ENCODE measurements around the gene ALS2CL.

ALS2CL gene

GRCh38 chr3:46671541-46672348 lies 21.7 kb downstream of the ALS2CL start:
- no peak for DNase-seq (ENCODE audit: low read depth)
- no peak for TF ChIP-seq CTCF (IDR thresholded peaks at IDR 0.05; ENCODE audit: low read length, missing control alignments)
- H3K4me3 ChIP-seq (replicated peaks; ENCODE audit: low read depth, low read length): no peak overlapping the region

GRCh38 chr3:46670891-46671427 lies 22.5 kb downstream of the ALS2CL start:
- no peak for DNase-seq (ENCODE audit: low read depth)
- H3K4me3 ChIP-seq (replicated peaks; ENCODE audit: low read depth, low read length): no peak overlapping the region
- no peak for TF ChIP-seq CTCF (IDR thresholded peaks at IDR 0.05; ENCODE audit: low read length, missing control alignments)

GRCh38 chr3:46670000-46670890 lies 23.2 kb downstream of the ALS2CL start:
- no peak for TF ChIP-seq CTCF (IDR thresholded peaks at IDR 0.05; ENCODE audit: low read length, missing control alignments)
- no peak for DNase-seq (ENCODE audit: low read depth)
- no peak overlapping the region for H3K4me3 ChIP-seq (replicated peaks; ENCODE audit: low read depth, low read length)

GRCh38 chr3:46669191-46669999 lies 24.1 kb downstream of the ALS2CL start:
- no peak overlapping the region for H3K4me3 ChIP-seq (replicated peaks; ENCODE audit: low read depth, low read length)
- DNase-seq (ENCODE audit: low read depth): no peak
- TF ChIP-seq CTCF (IDR thresholded peaks at IDR 0.05; ENCODE audit: low read length, missing control alignments): no peak

GRCh38 chr3:46668591-46668990 lies 24.9 kb downstream of the ALS2CL start:
- DNase-seq (ENCODE audit: low read depth): no peak
- no peak overlapping the region for H3K4me3 ChIP-seq (replicated peaks; ENCODE audit: low read depth, low read length)
- no peak for TF ChIP-seq CTCF (IDR thresholded peaks at IDR 0.05; ENCODE audit: low read length, missing control alignments)

GRCh38 chr3:46668116-46668515 lies 25.4 kb downstream of the ALS2CL start:
- H3K4me3 ChIP-seq (replicated peaks; ENCODE audit: low read depth, low read length): no peak overlapping the region
- DNase-seq (ENCODE audit: low read depth): no peak
- TF ChIP-seq CTCF (IDR thresholded peaks at IDR 0.05; ENCODE audit: low read length, missing control alignments): no peak
